ENCODE data around the gene SEMA5A.

The SEMA5A gene

DNA sequence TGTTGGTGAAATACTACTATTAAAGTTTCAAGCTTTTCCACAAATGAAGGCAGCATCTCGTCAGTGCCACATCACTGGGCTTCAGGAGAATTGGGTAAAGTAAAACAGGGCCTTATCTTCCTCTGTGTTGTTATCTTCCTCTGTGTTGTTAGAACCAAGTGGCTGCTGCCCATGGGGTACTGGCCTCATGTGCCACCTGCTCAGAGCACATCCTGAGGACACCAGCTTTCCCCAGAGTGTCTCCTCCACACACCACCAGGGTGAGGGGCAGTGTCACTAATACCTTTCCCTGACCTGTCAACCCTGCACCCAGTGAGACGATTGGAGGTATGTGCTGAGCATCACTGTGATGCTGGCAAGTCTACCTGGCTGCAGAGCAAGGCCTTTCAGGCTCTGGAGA is 499.9 kb downstream of the SEMA5A start:
- Histone ChIP-seq H2BK12ac (ENCODE audit: low read length in 2 of 2) (peak overlapping the region; percentile 34 to 57), H4K8ac (ENCODE audit: low read length) (peak overlapping the region; percentile 12), H3K4me3 (ENCODE audit: insufficient read depth in 1 of 2, low read depth in 1 of 2, low read length in 2 of 2) (no peak overlapping the region), H3K23ac (ENCODE audit: low read length in 2 of 2) (no peak overlapping the region), H2BK5ac (ENCODE audit: low read depth, low read length, poor library complexity, severe bottlenecking) (no peak overlapping the region), H2BK120ac (ENCODE audit: low read depth, low read length) (no peak overlapping the region), H3K79me1 (replicated peaks; ENCODE audit: low read length, poor library complexity, severe bottlenecking) (peaks cover 2% of the 10 kb centered on the region), H3K27ac (ENCODE audit: low read length, poor library complexity, severe bottlenecking) (no peak overlapping the region), H3K14ac (ENCODE audit: low read length in 2 of 2) (no peak overlapping the region), H3K4me2 (ENCODE audit: low read length, poor library complexity, severe bottlenecking) (no peak overlapping the region), H3K4ac (ENCODE audit: low read depth in 1 of 2, low read length in 2 of 2) (no peak overlapping the region), H3K36me3 (ENCODE audit: control insufficient read depth in 1 of 2, insufficient read depth in 2 of 2, low read depth in 1 of 2, low read length in 2 of 2) (peaks cover 8 to 24% of the 10 kb centered on the region in 2 experiments), H2AK5ac (ENCODE audit: low read length, severe bottlenecking) (peak overlapping the region; percentile 57), H3K9ac (ENCODE audit: low read length) (no peak overlapping the region), H3K27me3 (ENCODE audit: control insufficient read depth in 1 of 2, insufficient read depth in 1 of 2, low read length in 2 of 2) (no peaks in the 10 kb centered on the region), H3K18ac (ENCODE audit: low read depth in 1 of 2, low read length in 2 of 2) (peak overlapping the region; percentile 4 to 72), H2BK15ac (ENCODE audit: low read depth, poor library complexity, severe bottlenecking) (no peak overlapping the region), H3K4me1 (ENCODE audit: control insufficient read depth, insufficient read depth, low read depth, low read length) (peaks cover 12% of the 10 kb centered on the region), H4K91ac (ENCODE audit: low read length) (peak overlapping the region; percentile 52), H3K9me3 (ENCODE audit: control insufficient read depth, low read length) (no peaks in the 10 kb centered on the region), H2AFZ (ENCODE audit: low read depth, low read length) (no peak overlapping the region)
- WGBS = 92% methylated on average over 2 of the region's 2 CpGs
- no peak for DNase-seq

DNA sequence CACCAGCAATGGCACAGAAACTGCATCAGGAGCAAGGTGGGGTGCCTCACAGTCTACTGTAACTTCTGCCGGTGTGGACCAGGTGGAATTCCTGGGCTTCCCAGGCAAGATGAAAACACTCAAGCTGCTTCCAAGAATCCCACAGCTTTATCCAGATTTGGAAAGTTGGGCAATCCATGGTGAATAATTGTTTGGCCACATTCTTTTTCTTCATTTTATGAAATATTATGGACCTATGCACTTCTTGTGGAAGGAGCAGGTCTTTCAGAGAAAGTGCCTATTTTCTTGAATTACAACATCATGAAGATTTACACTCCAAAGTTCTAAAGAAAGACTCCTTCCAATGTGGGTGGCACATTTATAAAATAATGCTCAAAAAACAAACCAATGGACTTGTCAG is 503.6 kb downstream of the SEMA5A start:
- H3K18ac ChIP-seq (ENCODE audit: low read depth in 1 of 2, low read length in 2 of 2) = no peak overlapping the region
- peak overlapping the region in 1 of 2 experiments; percentile 55 for H2BK12ac ChIP-seq (ENCODE audit: low read length in 2 of 2)
- H2AFZ ChIP-seq (ENCODE audit: low read depth, low read length) = no peak overlapping the region
- peaks cover 8% of the 10 kb centered on the region for H3K4me1 ChIP-seq (ENCODE audit: control insufficient read depth, insufficient read depth, low read depth, low read length)
- no peak overlapping the region for H3K23ac ChIP-seq (ENCODE audit: low read length in 2 of 2)
- H2AK5ac ChIP-seq (ENCODE audit: low read length, severe bottlenecking) = no peak overlapping the region
- H2BK5ac ChIP-seq (ENCODE audit: low read depth, low read length, poor library complexity, severe bottlenecking) = no peak overlapping the region
- no peak overlapping the region for H3K4me2 ChIP-seq (ENCODE audit: low read length, poor library complexity, severe bottlenecking)
- no peak overlapping the region for H3K9ac ChIP-seq (ENCODE audit: low read length)
- no peak overlapping the region for H4K8ac ChIP-seq (ENCODE audit: low read length)
- H3K4me3 ChIP-seq (ENCODE audit: insufficient read depth in 1 of 2, low read depth in 1 of 2, low read length in 2 of 2) = no peak overlapping the region
- peaks cover 8 to 17% of the 10 kb centered on the region in 2 experiments for H3K36me3 ChIP-seq (ENCODE audit: control insufficient read depth in 1 of 2, insufficient read depth in 2 of 2, low read depth in 1 of 2, low read length in 2 of 2)
- no peak overlapping the region for H3K4ac ChIP-seq (ENCODE audit: low read depth in 1 of 2, low read length in 2 of 2)
- H3K79me1 ChIP-seq (replicated peaks; ENCODE audit: low read length, poor library complexity, severe bottlenecking) = no peaks in the 10 kb centered on the region
- H3K27ac ChIP-seq (ENCODE audit: low read length, poor library complexity, severe bottlenecking) = no peak overlapping the region
- no peaks in the 10 kb centered on the region for H3K27me3 ChIP-seq (ENCODE audit: control insufficient read depth in 1 of 2, insufficient read depth in 1 of 2, low read length in 2 of 2)
- H2BK15ac ChIP-seq (ENCODE audit: low read depth, poor library complexity, severe bottlenecking) = no peak overlapping the region
- H3K9me3 ChIP-seq (ENCODE audit: control insufficient read depth, low read length) = no peaks in the 10 kb centered on the region
- WGBS = 100% methylated on average over 1 of the region's 1 CpG
- no peak overlapping the region for H3K14ac ChIP-seq (ENCODE audit: low read length in 2 of 2)
- no peak overlapping the region for H2BK120ac ChIP-seq (ENCODE audit: low read depth, low read length)
- no peak overlapping the region for H4K91ac ChIP-seq (ENCODE audit: low read length)
- DNase-seq = no peak

DNA sequence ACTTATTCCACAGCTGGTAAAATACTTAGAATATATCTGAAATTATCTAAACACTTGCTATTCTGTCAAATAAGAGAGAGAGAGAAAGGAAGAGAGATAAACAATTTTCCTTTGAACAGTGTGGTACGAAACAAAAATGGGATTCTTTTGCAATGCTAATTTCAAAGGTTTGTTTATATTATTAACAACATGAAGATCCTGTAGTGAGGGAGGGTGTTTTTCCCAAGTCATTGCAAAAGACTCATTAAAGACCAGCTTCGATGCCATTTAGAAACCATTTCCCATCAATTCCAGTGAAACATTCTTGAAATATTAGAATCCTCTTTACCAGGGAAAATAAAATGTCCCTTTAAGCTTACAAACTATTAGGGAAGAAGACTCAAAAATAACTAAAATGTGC is 505.4 kb downstream of the SEMA5A start:
- no peaks in the 10 kb centered on the region for H3K4me1 ChIP-seq (ENCODE audit: control insufficient read depth, insufficient read depth, low read depth, low read length)
- H4K91ac ChIP-seq (ENCODE audit: low read length) = no peak overlapping the region
- H3K4me2 ChIP-seq (ENCODE audit: low read length, poor library complexity, severe bottlenecking) = no peak overlapping the region
- peaks cover 8 to 17% of the 10 kb centered on the region in 2 experiments for H3K36me3 ChIP-seq (ENCODE audit: control insufficient read depth in 1 of 2, insufficient read depth in 2 of 2, low read depth in 1 of 2, low read length in 2 of 2)
- no peak overlapping the region for H3K27ac ChIP-seq (ENCODE audit: low read length, poor library complexity, severe bottlenecking)
- H3K4ac ChIP-seq (ENCODE audit: low read depth in 1 of 2, low read length in 2 of 2) = no peak overlapping the region
- H3K18ac ChIP-seq (ENCODE audit: low read depth in 1 of 2, low read length in 2 of 2) = peak overlapping the region in 1 of 2 experiments; percentile 37
- H3K9me3 ChIP-seq (ENCODE audit: control insufficient read depth, low read length) = no peaks in the 10 kb centered on the region
- H3K14ac ChIP-seq (ENCODE audit: low read length in 2 of 2) = no peak overlapping the region
- H2BK12ac ChIP-seq (ENCODE audit: low read length in 2 of 2) = no peak overlapping the region
- no peak overlapping the region for H3K23ac ChIP-seq (ENCODE audit: low read length in 2 of 2)
- no peak overlapping the region for H2AFZ ChIP-seq (ENCODE audit: low read depth, low read length)
- no peak overlapping the region for H2BK15ac ChIP-seq (ENCODE audit: low read depth, poor library complexity, severe bottlenecking)
- no peak overlapping the region for H3K4me3 ChIP-seq (ENCODE audit: insufficient read depth in 1 of 2, low read depth in 1 of 2, low read length in 2 of 2)
- H2AK5ac ChIP-seq (ENCODE audit: low read length, severe bottlenecking) = no peak overlapping the region
- no peak overlapping the region for H4K8ac ChIP-seq (ENCODE audit: low read length)
- H2BK120ac ChIP-seq (ENCODE audit: low read depth, low read length) = no peak overlapping the region
- H2BK5ac ChIP-seq (ENCODE audit: low read depth, low read length, poor library complexity, severe bottlenecking) = no peak overlapping the region
- H3K79me1 ChIP-seq (replicated peaks; ENCODE audit: low read length, poor library complexity, severe bottlenecking) = no peaks in the 10 kb centered on the region
- no CpG with 5 or more reads among the region's 2 CpGs for WGBS
- DNase-seq = peak; percentile 28
- no peak overlapping the region for H3K9ac ChIP-seq (ENCODE audit: low read length)
- no peaks in the 10 kb centered on the region for H3K27me3 ChIP-seq (ENCODE audit: control insufficient read depth in 1 of 2, insufficient read depth in 1 of 2, low read length in 2 of 2)

DNA sequence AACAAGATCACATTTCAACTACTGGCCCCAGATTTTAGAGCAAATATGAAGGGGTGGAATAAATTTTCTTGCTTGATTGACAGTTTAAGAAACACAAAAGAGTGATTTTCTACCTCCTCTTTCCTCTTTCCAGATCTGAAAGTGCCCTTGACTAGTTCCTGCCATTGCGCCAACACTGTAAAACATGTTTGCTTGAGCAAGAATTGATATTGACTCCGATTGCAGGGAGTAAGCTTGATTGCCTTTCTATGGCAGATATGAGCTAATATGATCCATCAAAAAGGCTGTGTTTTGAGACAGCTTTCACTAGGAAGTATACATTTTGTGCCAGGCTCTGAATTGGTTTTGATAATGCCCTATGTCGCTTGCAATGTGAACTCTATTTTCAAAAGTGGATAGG is 508.8 kb downstream of the SEMA5A start:
- no peak overlapping the region for H2BK120ac ChIP-seq (ENCODE audit: low read depth, low read length)
- 96% methylated on average over 3 of the region's 3 CpGs for WGBS
- no peak overlapping the region for H2BK12ac ChIP-seq (ENCODE audit: low read length in 2 of 2)
- H3K27ac ChIP-seq (ENCODE audit: low read length, poor library complexity, severe bottlenecking) = no peak overlapping the region
- no peak overlapping the region for H4K8ac ChIP-seq (ENCODE audit: low read length)
- no peak overlapping the region for H3K18ac ChIP-seq (ENCODE audit: low read depth in 1 of 2, low read length in 2 of 2)
- no peak overlapping the region for H2BK15ac ChIP-seq (ENCODE audit: low read depth, poor library complexity, severe bottlenecking)
- H3K4me1 ChIP-seq (ENCODE audit: control insufficient read depth, insufficient read depth, low read depth, low read length) = no peaks in the 10 kb centered on the region
- no peak overlapping the region for H2AFZ ChIP-seq (ENCODE audit: low read depth, low read length)
- H3K27me3 ChIP-seq (ENCODE audit: control insufficient read depth in 1 of 2, insufficient read depth in 1 of 2, low read length in 2 of 2) = no peaks in the 10 kb centered on the region
- H3K23ac ChIP-seq (ENCODE audit: low read length in 2 of 2) = no peak overlapping the region
- no peaks in the 10 kb centered on the region for H3K79me1 ChIP-seq (replicated peaks; ENCODE audit: low read length, poor library complexity, severe bottlenecking)
- no peak overlapping the region for H3K4me3 ChIP-seq (ENCODE audit: insufficient read depth in 1 of 2, low read depth in 1 of 2, low read length in 2 of 2)
- H3K36me3 ChIP-seq (ENCODE audit: control insufficient read depth in 1 of 2, insufficient read depth in 2 of 2, low read depth in 1 of 2, low read length in 2 of 2) = peaks cover 0 to 8% of the 10 kb centered on the region in 2 experiments
- no peak overlapping the region for H2BK5ac ChIP-seq (ENCODE audit: low read depth, low read length, poor library complexity, severe bottlenecking)
- H3K14ac ChIP-seq (ENCODE audit: low read length in 2 of 2) = no peak overlapping the region
- no peak overlapping the region for H2AK5ac ChIP-seq (ENCODE audit: low read length, severe bottlenecking)
- H3K4me2 ChIP-seq (ENCODE audit: low read length, poor library complexity, severe bottlenecking) = no peak overlapping the region
- no peak overlapping the region for H3K9ac ChIP-seq (ENCODE audit: low read length)
- no peak overlapping the region for H4K91ac ChIP-seq (ENCODE audit: low read length)
- no peaks in the 10 kb centered on the region for H3K9me3 ChIP-seq (ENCODE audit: control insufficient read depth, low read length)
- DNase-seq = no peak
- H3K4ac ChIP-seq (ENCODE audit: low read depth in 1 of 2, low read length in 2 of 2) = no peak overlapping the region

All from mesenchymal stem cell (in vitro differentiated cells and primary cell).